Stimulated activated CD4-positive, alpha-beta T cell treated with anti-CD3 and anti-CD28 coated beads, Interleukin-4, amount 100 ng/mL, for 4 hours (primary cell): Measurements from ENCODE around the gene RARA.

Experiments
- DNase-seq, 2 experiments: peaks; one replicate each; pipeline ENCODE4 v3.0.0-alpha.2; 2020

The RARA gene

GRCh38 chr17:40317345-40317873, 8.4 kb downstream of the RARA start:
- no peak for DNase-seq

GRCh38 chr17:40317880-40318829, 9.2 kb downstream of the RARA start:
- DNase-seq, result peak; percentile 90 to 92

GRCh38 chr17:40318830-40319391, 9.9 kb downstream of the RARA start:
- no peak for DNase-seq

GRCh38 chr17:40319651-40320540, 10.9 kb downstream of the RARA start:
- peak; percentile 66 to 85 for DNase-seq

- peak in 1 of 2 experiments; percentile 72 for DNase-seq
These were observed 12.0 kb downstream of the RARA start for GRCh38 chr17:40320756-40321523.

- DNase-seq, result no peak
These were observed 12.5 kb downstream of the RARA start for GRCh38 chr17:40321524-40321929.

- no peak for DNase-seq
These were observed 13.0 kb downstream of the RARA start for GRCh38 chr17:40321961-40322357.

GRCh38 chr17:40322358-40323315, 13.7 kb downstream of the RARA start:
- DNase-seq, result peak; percentile 61 to 81

GRCh38 chr17:40323391-40324381, 14.7 kb downstream of the RARA start:
- DNase-seq, result peak in 1 of 2 experiments; percentile 79

GRCh38 chr17:40325156-40326013, 16.4 kb downstream of the RARA start:
- DNase-seq, result no peak

GRCh38 chr17:40326014-40326831, 17.2 kb downstream of the RARA start:
- DNase-seq, result peak in 1 of 2 experiments; percentile 62

- no peak for DNase-seq
These were observed 17.8 kb downstream of the RARA start for GRCh38 chr17:40326832-40327199.

- no peak for DNase-seq
These were observed 18.3 kb downstream of the RARA start for GRCh38 chr17:40327244-40327729.

GRCh38 chr17:40327735-40328385, 18.9 kb downstream of the RARA start:
- no peak for DNase-seq

GRCh38 chr17:40328386-40328766, 19.4 kb downstream of the RARA start:
- no peak for DNase-seq

- no peak for DNase-seq
These were observed 21.1 kb downstream of the RARA start for GRCh38 chr17:40329839-40330794.
